B cell (primary cell): ENCODE results near the gene CDA.

Experiments used
- EZH2 ChIP-seq: IDR thresholded peaks from 2 replicates; pipeline ENCODE4 v1.6.1; 2012; ENCODE audit warnings: borderline replicate concordance, low read depth, mild to moderate bottlenecking, moderate library complexity, low read length; ENCODE audit not compliant: insufficient read depth, poor library complexity, severe bottlenecking
- TF ChIP-seq, protein P1 (sequence below): fragments of 200-600 bp; IDR thresholded peaks from one replicate; pipeline ENCODE4 v1.8.0; 2022; ENCODE audit warnings: antibody characterized with exemption, mild to moderate bottlenecking

DNA sequence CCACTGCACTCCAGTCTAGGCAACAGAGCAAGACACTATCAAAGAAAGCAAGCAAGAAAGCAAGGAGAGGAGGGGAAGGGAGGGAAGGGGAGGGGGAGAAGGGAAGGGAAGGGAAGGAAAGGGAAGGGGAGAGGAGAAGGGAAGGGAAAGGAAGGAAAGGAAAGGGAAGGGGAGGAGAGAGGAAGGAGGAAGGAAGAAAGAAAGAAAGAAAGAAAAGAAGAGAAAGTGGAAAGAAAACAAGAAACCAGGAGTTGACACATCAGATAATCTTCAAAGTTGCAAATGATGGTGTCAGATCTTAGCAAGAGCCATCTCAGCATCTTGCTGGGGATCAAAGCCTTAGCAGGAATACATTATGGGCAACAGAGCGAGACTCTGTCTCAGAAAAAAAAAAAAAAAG is 14.9 kb upstream of the CDA start:
- TF ChIP-seq, protein P1, sequence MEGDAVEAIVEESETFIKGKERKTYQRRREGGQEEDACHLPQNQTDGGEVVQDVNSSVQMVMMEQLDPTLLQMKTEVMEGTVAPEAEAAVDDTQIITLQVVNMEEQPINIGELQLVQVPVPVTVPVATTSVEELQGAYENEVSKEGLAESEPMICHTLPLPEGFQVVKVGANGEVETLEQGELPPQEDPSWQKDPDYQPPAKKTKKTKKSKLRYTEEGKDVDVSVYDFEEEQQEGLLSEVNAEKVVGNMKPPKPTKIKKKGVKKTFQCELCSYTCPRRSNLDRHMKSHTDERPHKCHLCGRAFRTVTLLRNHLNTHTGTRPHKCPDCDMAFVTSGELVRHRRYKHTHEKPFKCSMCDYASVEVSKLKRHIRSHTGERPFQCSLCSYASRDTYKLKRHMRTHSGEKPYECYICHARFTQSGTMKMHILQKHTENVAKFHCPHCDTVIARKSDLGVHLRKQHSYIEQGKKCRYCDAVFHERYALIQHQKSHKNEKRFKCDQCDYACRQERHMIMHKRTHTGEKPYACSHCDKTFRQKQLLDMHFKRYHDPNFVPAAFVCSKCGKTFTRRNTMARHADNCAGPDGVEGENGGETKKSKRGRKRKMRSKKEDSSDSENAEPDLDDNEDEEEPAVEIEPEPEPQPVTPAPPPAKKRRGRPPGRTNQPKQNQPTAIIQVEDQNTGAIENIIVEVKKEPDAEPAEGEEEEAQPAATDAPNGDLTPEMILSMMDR: no peak
- TF ChIP-seq EZH2: no peak
